Measurements from ENCODE around the gene MAST3.

DNA sequence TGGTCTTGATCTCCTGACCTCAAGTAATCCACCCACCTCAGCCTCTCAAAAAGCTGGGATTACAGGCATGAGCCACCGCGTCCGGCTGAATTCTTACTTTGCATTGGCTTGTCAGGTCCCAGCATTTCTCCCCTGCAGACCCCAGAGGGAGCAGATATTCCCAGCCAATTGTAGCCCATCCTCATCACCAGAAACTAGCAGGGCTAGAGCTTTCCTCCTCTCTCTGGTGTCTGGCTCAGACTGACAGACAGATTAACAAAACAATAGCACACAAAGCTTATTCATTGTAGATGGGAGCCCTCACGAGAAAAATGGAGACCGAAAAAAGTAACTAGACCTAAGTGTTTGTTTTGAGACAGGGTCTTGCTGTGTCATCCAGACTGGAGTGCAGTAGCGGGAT, 88.0 kb downstream of the MAST3 start:
- TF ChIP-seq, protein P1, sequence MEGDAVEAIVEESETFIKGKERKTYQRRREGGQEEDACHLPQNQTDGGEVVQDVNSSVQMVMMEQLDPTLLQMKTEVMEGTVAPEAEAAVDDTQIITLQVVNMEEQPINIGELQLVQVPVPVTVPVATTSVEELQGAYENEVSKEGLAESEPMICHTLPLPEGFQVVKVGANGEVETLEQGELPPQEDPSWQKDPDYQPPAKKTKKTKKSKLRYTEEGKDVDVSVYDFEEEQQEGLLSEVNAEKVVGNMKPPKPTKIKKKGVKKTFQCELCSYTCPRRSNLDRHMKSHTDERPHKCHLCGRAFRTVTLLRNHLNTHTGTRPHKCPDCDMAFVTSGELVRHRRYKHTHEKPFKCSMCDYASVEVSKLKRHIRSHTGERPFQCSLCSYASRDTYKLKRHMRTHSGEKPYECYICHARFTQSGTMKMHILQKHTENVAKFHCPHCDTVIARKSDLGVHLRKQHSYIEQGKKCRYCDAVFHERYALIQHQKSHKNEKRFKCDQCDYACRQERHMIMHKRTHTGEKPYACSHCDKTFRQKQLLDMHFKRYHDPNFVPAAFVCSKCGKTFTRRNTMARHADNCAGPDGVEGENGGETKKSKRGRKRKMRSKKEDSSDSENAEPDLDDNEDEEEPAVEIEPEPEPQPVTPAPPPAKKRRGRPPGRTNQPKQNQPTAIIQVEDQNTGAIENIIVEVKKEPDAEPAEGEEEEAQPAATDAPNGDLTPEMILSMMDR (conservative IDR thresholded peaks at IDR 0.05) = no peak
- no peak for TF ChIP-seq ZFX (IDR thresholded peaks at IDR 0.05)
